Heart right ventricle (tissue), 16 donors: ENCODE results near the gene RABGAP1. TPM values are rescaled to one million over a fixed set of nuclear protein-coding genes. Genes with fewer than 3 reads are reported as not detected.

ENCODE experiments used
- ATAC-seq, 8 donors: fragments of 200-7000 bp; cut with Tn5 transposase; one replicate each; pipeline ENCODE4 v1.9.1; 2020; ENCODE audit warnings: mild to moderate bottlenecking in 8 of 8, moderate library complexity in 8 of 8, moderate number of reproducible peaks in 1 of 8
- DNase-seq, 2 donors: peaks; one replicate each; pipeline ENCODE4 v3.0.0-alpha.2; 2020
- H3K27ac ChIP-seq, 10 donors: fragments of 200-600 bp; sonication (generic) in 2 of 10; one replicate each; pipeline versions ENCODE4 v1.5.0 to v1.8.0; 2020 to 2022; ENCODE audit warnings: mild to moderate bottlenecking in 3 of 10
- H3K27me3 ChIP-seq, 7 donors: fragments of 200-600 bp; one replicate each; pipeline ENCODE4 v1.8.0; 2021 to 2022; ENCODE audit warnings: mild to moderate bottlenecking in 2 of 7
- H3K36me3 ChIP-seq, 9 donors: fragments of 200-600 bp; sonication (generic) in 1 of 9; one replicate each; pipeline versions ENCODE4 v1.5.0 to v1.8.0; 2020 to 2022; ENCODE audit warnings: mild to moderate bottlenecking in 2 of 9
- H3K4me1 ChIP-seq, 9 donors: fragments of 200-600 bp; sonication (generic) in 1 of 9; one replicate each; pipeline versions ENCODE4 v1.5.0 to v1.8.0; 2020 to 2022; ENCODE audit warnings: mild to moderate bottlenecking in 4 of 9
- H3K4me3 ChIP-seq, 10 donors: fragments of 200-600 bp; sonication (generic) in 2 of 10; one replicate each; pipeline versions ENCODE4 v1.5.0 to v1.8.0; 2020 to 2022; ENCODE audit warnings: mild to moderate bottlenecking in 7 of 10, moderate library complexity in 2 of 10
- H3K9me3 ChIP-seq, 11 donors: fragments of 200-600 bp in 10 of 11; sonication (generic) in 2 of 11; one replicate each; pipeline versions ENCODE4 v1.5.0 to v1.8.0; 2013 to 2022; ENCODE audit warnings: mild to moderate bottlenecking in 2 of 11, control low read depth in 1 of 11, moderate library complexity in 1 of 11
- CTCF ChIP-seq, 9 donors: fragments of 200-600 bp; sonication (generic) in 2 of 9; IDR thresholded peaks; one replicate each; pipeline versions ENCODE4 v1.5.0 to v1.8.0; 2021 to 2022; ENCODE audit warnings: antibody characterized with exemption in 9 of 9, mild to moderate bottlenecking in 5 of 9, moderate library complexity in 1 of 9
- WGBS, 2 donors: extraction: QIAGEN DNeasy Blood & Tissue Kit; methylation state at CpG; one replicate each; pipeline ENCODE4 v1.1.7; 2013; ENCODE audit warnings: inconsistent platforms in 1 of 2; 5-methylcytosine and 5-hydroxymethylcytosine counted together
- intact Hi-C, 10 donors: fragments of 100-400 bp; cut with DNase I; formaldehyde crosslinking; loops; one replicate each; pipeline versions ENCODE4 v1.11.1 to v1.14.2; 2022
- polyA plus RNA-seq, 2 donors: library from polyadenylated mRNA; stranded (reverse); fragments of 200-250 nt; gene quantifications; one replicate each; pipeline ENCODE4 v1.2.3, GENCODE V29; 2013
- total RNA-seq, 10 donors: library from RNA; stranded (reverse); fragmentation: NEBNext Ultra II Directional in 3 of 10; extraction: Animal tissue kit (Norgen Biotek cat#: 25700) in 3 of 10; gene quantifications; one replicate each; pipeline versions ENCODE4 v1.2.1 to v1.2.4, GENCODE V29; 2021 to 2023
- donor health status: Arrhythmogenic right ventricular cardiomyopathy.
- donor health status: ischemic (EF 13 %, LVEDD 7.1; RV severe dilation, severe dysfunction).
- donor health status: healthy with polysubstance abuse.
- donor health status: DM: no; HTN: yes; CAD: no.
- donor health status: DM: no; HTN: no; CAD: no.
- donor health status: ischemic (EF 25% LVEDD 6.9; RV normal size, moderate dysfunction).
- donor health status: ischemic (EF 25% LVEDD 5.7; RV mildly dilated, moderate dysfunction).
- donor health status: healthy.
- donor health status: DM: yes; HTN: yes; CAD: no.
- donor health status: Ischemic cardiomyopathy.
- donor health status: ischemic (EF 35%, LVEDD 5.7; RV mildly dilated, moderate dysfunction).
- donor health status: nonischemic (EF 11% LVEDD 7.7; RV severe dilation, severe dysfunction).
- donor health status: DM: yes; HTN: yes; CAD: no.
- donor health status: PGD.
- donor health status: ischemic (EF 29% LVEDD 5.4; RV normal size, mild dysfunction).
- donor health status: nonischemic (EF 23%, LVEDD 6.1; RV moderate dilation, normal function).

Gene RABGAP1
- total and polyA plus RNA-seq, 12 donors = 9.3 to 62.3 (median 45.8) TPM

- 98% methylated on average over 5 of the region's 5 CpGs for WGBS, 2 donors
- peaks cover 0 to 8% (median 0%) of the 10 kb centered on the region in 9 donors for H3K4me1 ChIP-seq
- no peak for ATAC-seq
- H3K27ac ChIP-seq = no peak overlapping the region
- H3K27me3 ChIP-seq = no peaks in the 10 kb centered on the region
- DNase-seq = no peak
- H3K9me3 ChIP-seq = no peaks in the 10 kb centered on the region
- H3K4me3 ChIP-seq = no peak overlapping the region
- no peak for TF ChIP-seq CTCF (IDR thresholded peaks at IDR 0.05)
- intact Hi-C loops = loop anchor here in 6 of 10 donors (5.0 to 10.0 kb wide), 4 partner anchors 135 to 265 kb away; partner anchors contain the start of gene CRB2 (in 1 of the 6)
- H3K36me3 ChIP-seq = peaks cover 0 to 98% (median 34%) of the 10 kb centered on the region in 9 donors
Measured at GRCh38 chr9:123089790-123090189, 149.0 kb downstream of the RABGAP1 start.

GRCh38 chr9:123090198-123090896 is 149.5 kb downstream of the RABGAP1 start:
- Histone ChIP-seq H3K36me3 (peaks cover 0 to 97% (median 29%) of the 10 kb centered on the region in 9 donors), H3K4me3 (no peak overlapping the region), H3K27me3 (no peaks in the 10 kb centered on the region), H3K9me3 (no peaks in the 10 kb centered on the region), H3K4me1 (peaks cover 0 to 8% (median 0%) of the 10 kb centered on the region in 9 donors), H3K27ac (no peak overlapping the region)
- WGBS, 2 donors = 76 to 79% methylated on average over 8 of the region's 8 CpGs
- intact Hi-C loops = loop anchor here in 1 of 10 donors (5.0 kb wide), 1 partner anchor 257 kb away; no protein-coding TSS in a partner anchor
- DNase-seq (no peak), ATAC-seq (no peak)
- TF ChIP-seq CTCF (IDR thresholded peaks at IDR 0.05) = no peak

GRCh38 chr9:123090956-123091355 is 150.1 kb downstream of the RABGAP1 start:
- 80 to 89% methylated on average over 2 of the region's 2 CpGs for WGBS, 2 donors
- Histone ChIP-seq H3K9me3 (no peaks in the 10 kb centered on the region), H3K27ac (no peak overlapping the region), H3K4me3 (no peak overlapping the region), H3K4me1 (peaks cover 0 to 8% (median 0%) of the 10 kb centered on the region in 9 donors), H3K36me3 (peaks cover 0 to 97% (median 31%) of the 10 kb centered on the region in 9 donors), H3K27me3 (no peaks in the 10 kb centered on the region)
- TF ChIP-seq CTCF (IDR thresholded peaks at IDR 0.05) = no peak
- no peak for ATAC-seq
- intact Hi-C loops = loop anchor here in 1 of 10 donors (5.0 kb wide), 1 partner anchor 256 kb away; no protein-coding TSS in a partner anchor
- no peak for DNase-seq

- no peak overlapping the region for H3K27ac ChIP-seq
- no peak for DNase-seq
- H3K9me3 ChIP-seq = no peaks in the 10 kb centered on the region
- no peak overlapping the region for H3K4me3 ChIP-seq
- no peak for TF ChIP-seq CTCF (IDR thresholded peaks at IDR 0.05)
- peaks cover 0 to 97% (median 35%) of the 10 kb centered on the region in 9 donors for H3K36me3 ChIP-seq
- 92 to 95% methylated on average over 2 of the region's 2 CpGs for WGBS, 2 donors
- H3K27me3 ChIP-seq = no peaks in the 10 kb centered on the region
- peaks cover 0 to 8% (median 0%) of the 10 kb centered on the region in 9 donors for H3K4me1 ChIP-seq
- no peak for ATAC-seq
- intact Hi-C loops = loop anchor here in 1 of 10 donors (5.0 kb wide), 1 partner anchor 256 kb away; no protein-coding TSS in a partner anchor
Measured at GRCh38 chr9:123091459-123091858, 150.6 kb downstream of the RABGAP1 start.
